Retinal pigment epithelial cell (primary cell): ENCODE results near the gene CSNK1G1.

Experiments used
- DNase-seq: peaks from one replicate; pipeline ENCODE4 v3.0.0-alpha.2; 2010; ENCODE audit warnings: low read depth
- H3K4me3 ChIP-seq: 2 replicates; pipeline ENCODE4 v1.5.1; 2011; ENCODE audit warnings: mild to moderate bottlenecking, low read length, control low read depth, moderate library complexity
- TF ChIP-seq, protein P1 (sequence below): conservative IDR thresholded peaks from 2 replicates; pipeline ENCODE4 v1.5.1; 2011; ENCODE audit warnings: low read depth, low read length, control low read depth, inconsistent platforms

The CSNK1G1 gene

DNA sequence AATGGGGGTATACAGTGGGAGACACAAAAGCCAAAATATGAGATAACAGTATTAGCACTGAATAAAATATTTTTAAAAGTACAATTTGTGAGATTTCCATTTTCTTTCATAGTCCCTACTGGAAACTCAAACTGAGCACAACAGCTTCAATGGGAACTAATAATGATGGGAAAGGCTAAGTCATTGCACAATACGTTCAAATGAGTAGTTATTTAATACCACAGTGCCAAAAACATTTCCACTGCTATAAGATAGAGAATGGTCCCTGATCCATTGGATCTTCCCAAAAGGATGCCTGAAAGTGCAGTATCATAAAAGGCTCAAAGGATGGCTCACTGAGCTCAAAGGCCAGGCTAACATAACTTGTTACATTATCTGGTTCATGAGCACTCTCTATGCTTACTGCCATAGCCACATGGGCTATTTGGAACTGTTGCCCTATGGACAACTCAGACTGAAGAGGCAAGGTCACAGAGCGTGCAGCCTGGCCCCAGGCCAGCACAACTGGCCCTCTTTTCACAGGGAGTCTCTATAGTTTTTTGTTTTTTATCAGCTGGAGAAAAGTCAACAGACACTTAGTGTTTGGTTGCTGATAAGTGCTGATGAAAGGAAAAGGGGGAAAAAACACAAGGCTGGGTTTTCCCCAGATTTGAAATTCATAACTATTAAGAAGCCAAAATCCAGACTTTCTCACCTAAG, 139.1 kb downstream of the CSNK1G1 start:
- no peak for DNase-seq
- no peak overlapping the region for H3K4me3 ChIP-seq
- TF ChIP-seq, protein P1, sequence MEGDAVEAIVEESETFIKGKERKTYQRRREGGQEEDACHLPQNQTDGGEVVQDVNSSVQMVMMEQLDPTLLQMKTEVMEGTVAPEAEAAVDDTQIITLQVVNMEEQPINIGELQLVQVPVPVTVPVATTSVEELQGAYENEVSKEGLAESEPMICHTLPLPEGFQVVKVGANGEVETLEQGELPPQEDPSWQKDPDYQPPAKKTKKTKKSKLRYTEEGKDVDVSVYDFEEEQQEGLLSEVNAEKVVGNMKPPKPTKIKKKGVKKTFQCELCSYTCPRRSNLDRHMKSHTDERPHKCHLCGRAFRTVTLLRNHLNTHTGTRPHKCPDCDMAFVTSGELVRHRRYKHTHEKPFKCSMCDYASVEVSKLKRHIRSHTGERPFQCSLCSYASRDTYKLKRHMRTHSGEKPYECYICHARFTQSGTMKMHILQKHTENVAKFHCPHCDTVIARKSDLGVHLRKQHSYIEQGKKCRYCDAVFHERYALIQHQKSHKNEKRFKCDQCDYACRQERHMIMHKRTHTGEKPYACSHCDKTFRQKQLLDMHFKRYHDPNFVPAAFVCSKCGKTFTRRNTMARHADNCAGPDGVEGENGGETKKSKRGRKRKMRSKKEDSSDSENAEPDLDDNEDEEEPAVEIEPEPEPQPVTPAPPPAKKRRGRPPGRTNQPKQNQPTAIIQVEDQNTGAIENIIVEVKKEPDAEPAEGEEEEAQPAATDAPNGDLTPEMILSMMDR: no peak

- TF ChIP-seq, protein P1: no peak
- no peak overlapping the region for H3K4me3 ChIP-seq
- DNase-seq: no peak
These were observed 139.8 kb downstream of the CSNK1G1 start for GRCh38 chr15:64216196-64216595.

DNA sequence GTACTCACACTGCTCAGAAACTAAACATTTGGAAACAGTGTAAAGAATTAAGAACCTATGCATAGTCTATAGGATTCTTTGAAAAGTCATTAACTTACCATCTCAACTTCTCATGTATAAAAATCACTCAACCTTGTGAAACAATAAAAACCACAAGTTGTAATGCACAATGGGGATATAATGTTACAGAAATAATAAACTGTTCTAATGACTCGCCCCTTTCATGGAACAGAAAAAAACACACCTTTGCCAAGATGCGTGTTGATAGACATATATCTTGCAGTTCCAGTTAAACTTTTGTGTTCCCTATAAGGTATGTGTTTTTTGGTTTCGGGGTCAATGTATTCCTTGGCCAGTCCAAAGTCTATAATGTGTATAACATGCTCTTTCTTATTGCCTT, 142.3 kb downstream of the CSNK1G1 start:
- TF ChIP-seq, protein P1: no peak
- no peak overlapping the region for H3K4me3 ChIP-seq
- no peak for DNase-seq

GRCh38 chr15:64211696-64212095, 144.3 kb downstream of the CSNK1G1 start:
- no peak overlapping the region for H3K4me3 ChIP-seq
- TF ChIP-seq, protein P1: no peak
- DNase-seq: no peak

DNA sequence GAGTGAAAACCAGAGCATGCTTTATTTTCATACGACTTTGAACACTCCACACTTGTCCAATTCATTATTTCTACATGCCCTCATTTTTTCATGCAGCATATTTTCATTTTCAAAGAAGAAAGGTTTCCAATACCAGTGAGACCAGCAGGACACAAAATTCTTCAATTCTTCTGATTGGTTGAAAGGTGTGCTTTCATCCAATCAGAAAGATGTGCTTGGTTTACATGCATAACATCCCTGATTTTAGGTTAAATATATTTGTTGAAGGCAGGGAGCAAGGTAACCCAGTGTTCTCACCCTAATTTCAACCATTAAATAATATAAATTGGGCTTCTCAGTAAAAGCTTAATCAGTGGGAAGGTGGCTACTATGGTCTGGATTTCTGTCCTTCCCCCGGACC, 145.6 kb downstream of the CSNK1G1 start:
- no peak overlapping the region for H3K4me3 ChIP-seq
- TF ChIP-seq, protein P1: no peak
- DNase-seq: no peak

DNA sequence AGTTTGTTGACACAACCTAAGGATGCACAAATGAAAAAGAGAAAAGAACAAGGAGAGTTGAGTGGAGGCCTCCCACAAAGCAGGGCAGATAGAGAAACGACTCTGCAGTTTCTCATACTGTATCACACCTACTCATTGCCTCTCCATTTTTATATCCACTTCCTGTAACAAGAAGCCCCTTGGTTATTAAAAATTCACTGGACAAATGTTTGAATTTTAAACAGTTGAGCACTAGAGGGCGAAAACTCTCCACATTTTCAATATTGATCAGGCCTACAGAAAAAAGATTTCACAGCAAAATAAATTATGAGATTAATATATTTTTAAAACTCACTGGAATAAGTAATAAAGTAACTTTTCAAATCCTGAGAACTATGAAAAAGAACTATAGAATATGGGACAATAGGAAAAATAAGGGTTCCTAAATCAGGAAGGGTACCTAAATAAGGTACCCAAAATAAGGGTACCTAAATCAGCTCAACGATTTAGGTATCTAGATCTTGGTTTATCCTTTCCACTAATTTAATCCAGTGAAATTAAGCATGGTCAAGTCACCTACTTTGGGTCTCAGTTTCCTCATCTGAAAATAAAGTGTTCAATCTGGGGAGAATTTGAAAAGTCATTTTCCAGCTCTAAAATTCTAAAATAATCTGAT, 146.2 kb downstream of the CSNK1G1 start:
- no peak overlapping the region for H3K4me3 ChIP-seq
- TF ChIP-seq, protein P1: peak; percentile 50
- DNase-seq: no peak

- no peak for DNase-seq
- no peak overlapping the region for H3K4me3 ChIP-seq
- TF ChIP-seq, protein P1: no peak
These were observed 150.8 kb downstream of the CSNK1G1 start for GRCh38 chr15:64205202-64205601.
